Measurements from ENCODE around the gene HS3ST6.

GRCh38 chr16:1870365-1871082 lies 47.7 kb downstream of the HS3ST6 start:
- no peak for TF ChIP-seq ZNF784 (CRISPR knock-in tag; IDR thresholded peaks at IDR 0.05; ENCODE audit: borderline replicate concordance)
- TF ChIP-seq SIX1 (CRISPR knock-in tag; IDR thresholded peaks at IDR 0.05; ENCODE audit: borderline replicate concordance): no peak
- TF ChIP-seq REPIN1 (CRISPR knock-in tag; IDR thresholded peaks at IDR 0.05; ENCODE audit: borderline replicate concordance, low read depth): no peak
- TF ChIP-seq FOXA1 (IDR thresholded peaks at IDR 0.05): no peak
- TF ChIP-seq FOXA1 (CRISPR knock-in tag; IDR thresholded peaks at IDR 0.05): no peak
- TF ChIP-seq PAF1 (CRISPR knock-in tag; IDR thresholded peaks at IDR 0.05): no peak
- TF ChIP-seq RBAK (CRISPR knock-in tag; IDR thresholded peaks at IDR 0.05): no peak
- no peak for TF ChIP-seq MYC (CRISPR knock-in tag; IDR thresholded peaks at IDR 0.05; ENCODE audit: borderline replicate concordance)
- TF ChIP-seq ZSCAN30 (CRISPR knock-in tag; IDR thresholded peaks at IDR 0.05): no peak
- no peak for TF ChIP-seq HNRNPK (IDR thresholded peaks at IDR 0.05; ENCODE audit: low read depth, low read length, poor library complexity, severe bottlenecking)
- TF ChIP-seq ZNF691 (CRISPR knock-in tag; IDR thresholded peaks at IDR 0.05; ENCODE audit: borderline replicate concordance, low read depth): no peak
- no peak for TF ChIP-seq MAX (IDR thresholded peaks at IDR 0.05)
- no peak for TF ChIP-seq RBM39 (IDR thresholded peaks at IDR 0.05; ENCODE audit: low read depth, low read length, poor library complexity, severe bottlenecking)
- TF ChIP-seq ZBTB2 (CRISPR knock-in tag; IDR thresholded peaks at IDR 0.05; ENCODE audit: low read depth): no peak
